NCI-H2081 (cell line): ENCODE results near the gene ZNF814.
A peak's percentile ranks its signal among the peaks of the same experiment; 100 is the strongest.
"Not testable (repeated sequence)": the region's sequence is repeated elsewhere in the genome, so short reads cannot be mapped to it uniquely, and the experiment has no call there.

Experiments
- DNase-seq, 2 experiments: peaks; one replicate each; lab custom pipeline; 2025; lab: John Stamatoyannopoulos, UW

Gene ZNF814

DNA sequence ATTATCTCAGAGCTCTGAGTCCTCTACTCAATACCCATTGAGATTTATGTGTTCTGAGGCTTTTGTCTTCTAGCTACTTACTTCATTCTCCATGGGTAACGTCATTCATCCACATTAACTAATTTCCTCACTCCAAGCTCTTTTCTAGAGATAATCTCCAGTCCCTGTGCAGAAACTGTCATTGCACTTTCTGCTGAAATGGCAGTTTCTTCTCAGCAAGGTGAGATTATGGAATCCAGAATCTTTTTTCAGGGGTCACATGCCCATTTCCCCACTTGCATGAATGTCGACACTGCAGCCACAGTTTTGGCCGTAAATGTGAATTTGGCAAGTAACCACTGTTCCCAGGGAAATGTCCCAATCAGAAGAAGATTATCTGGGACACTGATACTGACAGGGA, 26.5 kb downstream of the ZNF814 start:
- DNase-seq, result peak in 1 of 2 experiments; percentile 10

DNA sequence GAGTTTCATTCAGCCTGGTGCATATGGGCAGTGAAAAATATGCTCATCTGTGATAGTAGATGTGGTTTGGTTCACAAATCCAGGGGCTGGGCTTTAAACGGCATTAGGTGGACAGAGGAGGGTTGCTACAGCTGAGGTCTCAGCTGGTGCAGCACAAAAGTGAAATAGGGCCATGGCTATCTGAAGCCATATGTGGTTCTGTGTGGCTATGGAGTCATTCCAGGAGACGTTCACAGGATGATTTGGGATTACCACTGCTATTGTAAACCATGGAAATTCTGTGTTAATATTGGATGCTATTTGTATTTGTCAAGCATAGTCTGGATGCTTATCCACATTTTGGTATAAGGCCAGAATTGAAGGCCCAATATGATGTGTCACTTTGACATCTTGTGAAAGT, 34.7 kb downstream of the ZNF814 start:
- not testable (repeated sequence) for DNase-seq

GRCh38 chr19:57851812-57852603, 36.8 kb downstream of the ZNF814 start:
- DNase-seq, result not testable (repeated sequence)

- DNase-seq, result no peak
Observed at GRCh38 chr19:57850553-57851017, 38.3 kb downstream of the ZNF814 start.

DNA sequence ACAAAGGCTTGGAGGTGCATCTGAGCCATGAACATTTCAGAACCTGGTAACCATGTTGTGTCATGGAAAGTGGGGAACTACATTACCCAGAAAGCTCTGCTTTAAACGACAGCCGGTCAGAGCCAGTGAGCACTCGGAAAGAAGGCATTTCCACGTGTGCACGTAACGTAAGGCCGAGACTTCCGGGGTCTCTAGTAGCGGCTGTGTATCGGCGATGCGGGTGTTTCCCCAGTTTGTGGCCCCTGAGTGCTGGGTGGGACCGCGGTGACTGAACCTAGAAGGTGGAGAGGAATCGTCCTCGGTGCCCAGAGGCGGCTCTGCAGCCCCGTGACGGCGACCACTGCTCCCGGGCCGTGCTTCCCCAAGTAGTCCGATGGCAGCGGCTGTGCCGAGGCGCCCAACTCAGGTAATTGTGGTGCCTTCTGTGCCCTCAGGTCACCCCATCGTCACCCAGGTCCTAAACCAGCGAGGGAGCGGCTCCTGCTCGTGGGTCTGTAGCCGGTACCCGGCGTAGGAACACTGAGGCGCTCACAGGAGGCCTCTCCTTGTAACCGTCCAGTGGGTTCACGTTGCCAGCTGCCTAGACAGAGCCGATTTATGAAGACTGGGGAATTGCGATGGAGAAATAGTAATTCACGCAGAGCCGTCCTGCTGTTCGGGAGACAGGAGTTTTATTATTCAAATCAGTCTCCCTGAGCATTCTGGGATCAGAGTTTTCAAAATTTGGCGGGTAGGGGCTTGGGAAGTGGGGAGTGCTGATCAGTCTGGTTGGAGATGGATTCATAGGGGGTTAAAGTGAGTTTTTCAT, 39.0 kb downstream of the ZNF814 start, which contains the start of gene ZNF587:
Gene ZNF587, plus strand, starts transcription at position 194 of the 808 bp plus-strand sequence. Its CDS starts 180 bp downstream, at position 374.
- peak; percentile 73 to 84 for DNase-seq

DNA sequence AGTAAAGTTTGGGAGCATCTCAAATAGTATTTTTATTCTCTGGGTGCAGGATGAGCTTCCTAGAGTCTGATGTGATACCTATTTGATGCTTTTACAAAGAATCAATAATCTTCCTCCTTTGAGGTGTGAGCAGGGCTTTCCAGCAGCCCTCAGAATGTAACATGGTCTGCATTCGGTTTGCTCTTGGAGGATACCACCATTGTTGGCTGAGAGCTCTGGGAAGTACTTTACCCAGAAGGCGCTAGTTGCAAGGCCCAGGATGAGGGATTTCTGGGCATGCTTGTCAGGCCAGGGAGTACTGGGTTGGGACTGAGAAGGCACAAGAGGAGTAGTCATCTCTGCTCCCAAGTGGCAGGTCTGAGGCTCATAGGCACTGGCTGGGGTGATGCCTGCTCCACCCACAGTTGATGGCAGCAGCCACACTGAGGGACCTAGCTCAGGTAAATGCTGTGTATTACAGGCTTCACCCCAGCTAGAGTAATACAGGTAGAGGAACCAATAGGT, 39.6 kb downstream of the ZNF814 start:
- not testable (repeated sequence) for DNase-seq

- DNase-seq, result not testable (repeated sequence)
Observed at GRCh38 chr19:57847164-57847563, 41.7 kb downstream of the ZNF814 start.

DNA sequence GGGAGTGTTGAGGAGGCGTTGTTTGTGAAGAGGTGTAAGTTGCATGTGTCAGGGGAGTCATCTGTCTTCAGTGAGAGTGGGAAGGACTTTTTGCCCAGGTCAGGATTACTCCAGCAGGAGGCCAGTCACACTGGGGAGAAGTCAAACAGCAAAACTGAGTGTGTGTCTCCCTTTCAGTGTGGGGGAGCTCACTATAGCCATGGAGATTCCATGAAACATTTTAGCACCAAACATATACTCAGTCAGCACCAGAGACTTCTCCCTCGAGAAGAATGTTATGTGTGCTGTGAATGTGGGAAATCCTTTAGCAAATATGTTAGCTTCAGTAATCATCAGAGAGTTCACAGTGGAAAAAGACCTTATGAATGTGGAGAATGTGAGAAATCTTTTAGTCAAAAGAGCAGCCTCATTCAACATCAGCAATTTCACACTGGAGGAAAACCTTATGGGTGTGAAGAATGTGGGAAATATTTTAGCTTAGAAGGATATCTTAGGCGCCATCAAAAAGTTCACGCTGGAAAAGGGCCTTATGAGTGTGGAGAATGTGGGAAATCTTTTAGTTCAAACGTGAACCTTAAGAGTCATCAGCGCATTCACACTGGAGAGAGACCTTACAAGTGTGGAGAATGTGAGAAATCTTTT, 47.6 kb downstream of the ZNF814 start:
- no peak for DNase-seq

GRCh38 chr19:57838622-57839191, 50.1 kb downstream of the ZNF814 start:
- not testable (repeated sequence) for DNase-seq

GRCh38 chr19:57836991-57837390, 51.8 kb downstream of the ZNF814 start:
- not testable (repeated sequence) for DNase-seq

DNA sequence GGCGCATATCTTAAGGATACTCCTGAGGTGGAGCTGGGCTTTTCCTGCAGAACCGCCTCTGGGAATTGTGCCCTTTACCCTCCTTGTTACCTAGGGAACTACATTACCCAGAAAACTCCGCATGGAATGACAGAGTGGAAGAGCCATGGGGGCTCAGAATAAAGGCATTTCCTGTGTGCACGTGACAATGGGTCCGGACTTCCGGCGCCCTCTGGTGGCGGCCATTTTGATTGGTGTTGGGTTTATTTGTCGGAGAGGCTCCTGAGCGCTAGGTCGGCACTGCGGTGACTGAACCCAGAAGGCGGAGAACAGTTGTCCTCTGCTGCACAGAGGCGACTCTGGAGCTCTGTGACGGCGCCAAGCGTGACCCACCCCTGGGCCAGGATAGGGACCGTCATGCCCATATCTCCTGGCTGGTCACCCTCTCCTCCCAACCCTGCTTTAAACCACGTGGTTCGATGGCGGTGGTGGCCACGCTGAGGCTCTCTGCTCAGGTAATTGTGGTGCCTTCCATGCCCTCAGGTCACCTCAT, 58.7 kb downstream of the ZNF814 start, which contains the start of gene ZNF587B:
Gene ZNF587B, plus strand, starts transcription at position 229 of the 532 bp plus-strand sequence. Its CDS starts 230 bp downstream, at position 459.
- peak in 1 of 2 experiments; percentile 9 for DNase-seq

- no peak for DNase-seq
Observed at GRCh38 chr19:57829316-57829715, 59.5 kb downstream of the ZNF814 start.

DNA sequence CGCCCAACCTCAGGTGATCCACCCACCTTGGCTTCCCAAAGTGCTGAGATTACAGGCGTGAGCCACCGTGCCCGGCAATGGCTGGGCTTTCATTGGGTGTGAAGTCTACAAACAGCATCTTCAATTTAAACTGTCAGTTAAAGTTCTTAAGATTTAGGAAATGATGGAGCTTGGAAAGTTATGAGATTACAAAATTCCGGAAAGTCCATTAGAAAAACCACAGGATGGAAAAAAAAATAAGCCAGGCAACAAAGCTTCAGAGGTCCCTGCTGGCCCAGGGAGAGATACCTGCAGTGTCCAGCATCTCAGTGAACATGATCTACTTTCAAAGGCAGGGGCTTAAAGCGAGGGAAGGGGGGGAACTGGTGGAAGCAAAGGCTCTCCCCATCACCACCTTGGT, 63.3 kb downstream of the ZNF814 start:
- no peak for DNase-seq

DNA sequence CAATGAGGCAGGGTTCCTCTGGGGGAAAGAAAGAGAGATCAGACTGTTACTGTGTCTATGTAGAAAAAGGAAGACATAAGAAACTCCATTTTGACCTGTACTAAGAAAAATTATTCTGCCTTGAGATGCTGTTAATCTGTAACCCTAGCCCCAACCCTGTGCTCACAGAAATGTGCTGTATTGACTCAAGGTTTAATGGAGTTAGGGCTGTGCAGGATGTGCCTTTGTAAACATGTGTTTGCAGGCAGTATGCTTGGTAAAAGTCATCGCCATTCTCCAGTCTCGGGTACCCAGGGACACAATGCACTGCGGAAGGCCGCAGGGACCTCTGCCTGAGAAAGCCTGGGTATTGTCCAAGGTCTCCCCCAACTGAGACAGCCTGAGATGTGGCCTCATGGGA, 65.2 kb downstream of the ZNF814 start:
- DNase-seq, result not testable (repeated sequence)

DNA sequence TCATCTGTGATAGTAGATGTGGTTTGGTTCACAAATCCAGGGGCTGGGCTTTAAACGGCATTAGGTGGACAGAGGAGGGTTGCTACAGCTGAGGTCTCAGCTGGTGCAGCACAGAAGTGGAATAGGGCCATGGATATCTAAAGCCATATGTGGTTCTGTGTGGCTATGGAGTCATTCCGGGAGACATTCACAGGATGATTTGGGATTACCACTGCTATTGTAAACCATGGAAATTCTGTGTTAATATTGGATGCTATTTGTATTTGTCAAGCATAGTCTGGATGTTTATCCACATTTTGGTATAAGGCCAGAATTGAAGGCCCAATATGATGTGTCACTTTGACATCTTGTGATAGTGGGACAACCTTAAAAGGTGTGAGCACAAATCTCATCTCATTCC, 65.7 kb downstream of the ZNF814 start:
- not testable (repeated sequence) for DNase-seq

GRCh38 chr19:57821501-57821900, 67.3 kb downstream of the ZNF814 start:
- DNase-seq, result not testable (repeated sequence)

- DNase-seq, result not testable (repeated sequence)
Observed at GRCh38 chr19:57821095-57821494, 67.7 kb downstream of the ZNF814 start.

GRCh38 chr19:57820599-57820998, 68.2 kb downstream of the ZNF814 start:
- no peak for DNase-seq

DNA sequence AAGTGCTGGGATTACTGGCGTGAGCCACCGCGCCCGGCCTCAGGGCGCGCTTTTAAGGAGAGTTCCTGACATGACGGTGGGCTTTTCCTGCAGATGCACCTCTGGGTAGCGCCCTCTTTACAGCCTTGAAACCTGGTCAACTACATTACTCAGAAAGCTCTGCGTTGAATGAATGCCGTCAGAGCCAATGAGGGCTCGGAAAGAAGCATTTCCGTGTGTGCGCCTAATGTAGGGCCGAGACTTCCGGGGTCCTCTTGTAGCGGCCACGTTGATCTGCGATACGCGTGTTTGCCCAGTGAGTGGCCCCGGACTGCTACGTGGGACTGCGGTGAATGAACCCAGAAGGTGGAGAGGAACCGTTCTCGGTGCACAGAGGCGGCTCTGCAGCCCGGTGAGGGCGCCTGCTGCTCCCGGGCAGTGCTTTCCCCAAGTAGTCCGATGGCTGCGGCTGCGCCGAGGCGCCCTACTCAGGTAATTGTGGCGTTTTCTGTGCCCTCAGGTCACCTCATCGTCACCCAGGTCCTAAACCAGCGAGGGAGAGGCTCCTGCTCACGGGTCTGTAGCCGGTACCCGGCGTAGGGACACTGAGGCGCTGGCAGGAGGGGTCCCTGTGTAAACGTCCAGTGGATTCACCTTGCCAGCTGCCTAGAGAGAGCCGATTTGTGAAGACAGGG, 69.2 kb downstream of the ZNF814 start:
- DNase-seq, result peak; percentile 75 to 95

DNA sequence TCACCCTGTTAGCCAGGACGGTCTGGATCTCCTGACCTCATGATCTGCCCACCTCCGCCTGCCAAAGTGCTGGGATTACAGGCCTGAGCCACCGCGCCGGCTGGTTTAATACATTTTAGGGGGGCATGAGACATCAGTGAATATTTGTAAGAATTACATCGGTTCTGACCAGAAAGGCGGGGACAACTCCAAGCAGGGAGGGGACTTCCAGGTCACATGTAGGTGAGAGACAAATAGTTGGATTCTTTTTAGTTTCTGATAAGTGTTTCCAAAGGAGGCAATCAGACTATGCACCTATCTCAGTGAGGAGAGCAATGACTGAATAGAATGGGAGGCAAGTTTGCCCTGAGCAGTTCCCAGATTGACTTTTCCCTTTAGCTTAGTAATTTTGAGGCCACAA, 70.5 kb downstream of the ZNF814 start:
- no peak for DNase-seq

DNA sequence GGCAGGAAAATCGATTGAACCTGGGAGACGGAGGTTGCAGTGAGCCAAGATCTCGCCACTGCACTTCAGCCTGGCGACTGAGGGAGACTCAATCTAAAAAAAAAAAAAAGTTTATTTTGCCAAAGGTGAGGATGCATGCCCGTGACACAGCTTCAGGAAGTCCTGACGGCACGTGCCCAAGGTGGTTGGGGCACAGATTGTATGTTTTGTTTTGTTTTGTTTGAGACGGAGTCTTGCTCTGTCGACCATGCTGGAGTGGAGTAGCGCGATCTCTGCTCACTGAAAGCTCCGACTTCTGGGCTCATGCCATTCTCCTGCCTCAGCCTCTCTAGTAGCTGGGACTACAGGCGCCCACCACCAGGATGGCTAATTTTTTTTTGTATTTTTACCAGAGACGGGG, 70.9 kb downstream of the ZNF814 start:
- DNase-seq, result no peak
